NOMO-1 treated with DMSO at 0.1 percent for 48 hours (cell line): ENCODE data around the gene CHST15.

Experiments used
- DNase-seq: peaks from one replicate; lab custom pipeline; 2025; ENCODE audit not compliant: unreplicated experiment; lab: John Stamatoyannopoulos, UW

CHST15 gene

DNA sequence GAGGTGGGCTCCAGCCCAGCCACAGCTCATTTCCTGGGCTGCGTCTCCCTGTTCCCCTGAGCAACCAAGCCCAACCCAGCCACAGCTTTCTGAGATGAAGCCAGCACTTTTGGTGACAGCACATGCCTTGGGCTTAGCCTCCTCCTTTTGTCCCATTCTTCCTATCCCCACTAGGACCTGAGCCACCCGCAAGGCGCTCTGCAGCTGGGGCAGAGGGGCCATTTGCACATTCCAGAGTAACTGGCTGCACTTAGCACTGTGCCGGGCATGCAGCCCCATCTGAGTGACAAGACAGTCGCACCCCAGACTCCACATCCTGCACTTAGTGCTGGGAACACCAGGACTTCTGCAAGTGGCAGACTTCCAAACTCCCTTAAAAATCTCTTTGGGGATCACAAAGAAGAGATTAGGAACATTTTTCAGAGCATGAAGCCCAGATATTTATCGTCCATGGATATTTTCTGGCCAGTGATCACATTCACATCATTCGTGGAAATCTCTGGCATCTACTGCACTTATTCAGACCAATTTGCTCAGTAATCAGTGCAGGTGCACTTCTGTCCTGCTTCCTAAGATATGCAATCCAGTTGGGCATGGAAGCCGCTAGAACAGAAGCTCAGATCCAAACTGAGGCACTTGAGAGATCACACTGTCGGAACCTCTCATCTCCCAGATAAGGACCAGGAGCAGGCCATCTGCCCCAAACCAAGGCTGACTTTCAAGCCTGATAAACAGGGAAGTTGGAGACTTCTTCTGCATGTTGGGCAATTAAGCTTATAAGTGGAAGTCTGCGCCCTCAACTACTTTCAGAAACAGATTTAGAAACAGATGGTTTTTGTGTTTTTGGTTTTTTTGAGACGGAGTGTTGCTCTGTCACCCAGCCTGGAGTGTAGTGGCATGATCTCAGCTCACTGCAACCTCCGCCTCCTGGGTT lies 26.4 kb downstream of the CHST15 start:
- peak; percentile 93 for DNase-seq

DNA sequence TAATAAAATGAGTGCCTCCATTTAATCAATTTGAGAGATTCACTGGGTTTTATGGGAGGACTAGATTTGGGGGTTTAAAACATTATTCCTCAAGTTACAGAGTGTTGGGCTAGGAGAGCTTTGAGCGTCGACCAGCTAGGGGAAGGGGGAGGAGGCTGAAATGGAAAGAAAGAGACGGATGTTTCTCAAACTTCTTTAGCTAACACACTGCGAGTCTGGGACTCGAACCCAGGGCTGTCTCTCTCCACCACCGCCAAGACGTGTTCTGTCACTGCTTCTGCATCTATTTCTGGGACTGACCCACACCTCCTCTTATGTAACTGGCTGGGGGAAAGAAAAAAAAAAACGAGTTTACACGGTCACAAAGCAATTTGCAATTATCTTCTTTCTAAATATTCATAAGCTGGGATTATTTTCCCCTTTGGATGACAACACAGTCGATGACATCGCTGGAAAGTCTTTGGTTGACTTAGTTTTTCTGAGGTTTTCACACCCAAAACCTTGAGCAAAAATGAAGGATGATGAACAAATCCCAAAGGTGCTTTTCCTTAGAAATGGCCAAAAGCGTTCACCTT lies 27.2 kb downstream of the CHST15 start:
- no peak for DNase-seq

DNA sequence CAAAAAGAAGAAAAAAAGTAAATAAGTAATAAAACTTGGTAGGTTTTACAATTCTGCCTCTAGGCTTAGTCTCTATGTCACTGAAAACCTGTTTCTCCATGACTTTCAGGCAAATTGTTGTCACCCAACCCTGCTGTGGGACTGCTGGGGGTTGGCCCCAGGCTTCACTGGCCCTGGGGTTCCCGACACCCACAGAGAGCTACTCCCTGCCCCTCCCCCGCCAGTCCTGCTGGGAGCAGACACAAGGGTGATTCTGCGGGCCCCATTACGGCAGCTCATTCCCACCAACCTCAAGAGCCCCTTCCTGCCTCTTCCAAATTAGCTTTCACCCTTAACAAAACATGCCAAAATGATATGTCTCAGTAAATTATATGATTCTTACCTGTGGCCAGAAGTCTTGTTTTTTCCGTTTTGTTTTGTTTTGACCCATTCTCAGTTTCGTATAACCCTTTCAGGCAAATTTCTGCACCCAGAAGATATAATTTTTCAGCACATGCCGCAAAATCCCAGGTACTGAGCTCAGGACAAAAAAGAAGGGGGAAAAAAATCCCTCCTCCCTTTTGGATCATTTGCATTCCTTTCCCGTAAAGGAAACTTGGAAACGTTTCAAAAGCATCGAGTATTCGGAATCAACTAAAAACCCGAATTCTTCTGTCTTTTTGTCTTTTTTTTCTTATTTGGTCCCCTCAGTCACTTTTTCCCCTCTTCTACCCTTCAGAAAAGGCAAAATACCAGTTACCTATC lies 27.8 kb downstream of the CHST15 start:
- DNase-seq: no peak

DNA sequence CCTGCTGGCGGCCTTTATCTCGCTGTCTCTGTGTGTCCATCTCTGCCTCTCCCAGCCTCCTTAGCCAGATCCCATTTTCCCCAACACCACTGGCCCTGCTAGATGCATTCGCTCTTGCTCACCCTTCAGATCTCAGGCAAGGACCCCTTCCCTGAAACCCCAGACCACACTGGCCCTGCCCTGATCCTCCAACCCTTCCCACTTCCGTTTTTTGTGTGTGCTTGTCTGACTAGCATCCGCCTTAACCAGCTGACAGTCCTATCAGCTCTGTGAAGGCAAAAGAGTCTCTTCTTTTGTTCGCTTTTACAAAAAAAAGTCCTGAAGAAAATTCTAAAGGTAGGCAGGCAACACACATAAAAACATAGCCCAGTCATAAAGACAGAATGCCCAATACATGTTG lies 28.7 kb downstream of the CHST15 start:
- peak; percentile 70 for DNase-seq

DNA sequence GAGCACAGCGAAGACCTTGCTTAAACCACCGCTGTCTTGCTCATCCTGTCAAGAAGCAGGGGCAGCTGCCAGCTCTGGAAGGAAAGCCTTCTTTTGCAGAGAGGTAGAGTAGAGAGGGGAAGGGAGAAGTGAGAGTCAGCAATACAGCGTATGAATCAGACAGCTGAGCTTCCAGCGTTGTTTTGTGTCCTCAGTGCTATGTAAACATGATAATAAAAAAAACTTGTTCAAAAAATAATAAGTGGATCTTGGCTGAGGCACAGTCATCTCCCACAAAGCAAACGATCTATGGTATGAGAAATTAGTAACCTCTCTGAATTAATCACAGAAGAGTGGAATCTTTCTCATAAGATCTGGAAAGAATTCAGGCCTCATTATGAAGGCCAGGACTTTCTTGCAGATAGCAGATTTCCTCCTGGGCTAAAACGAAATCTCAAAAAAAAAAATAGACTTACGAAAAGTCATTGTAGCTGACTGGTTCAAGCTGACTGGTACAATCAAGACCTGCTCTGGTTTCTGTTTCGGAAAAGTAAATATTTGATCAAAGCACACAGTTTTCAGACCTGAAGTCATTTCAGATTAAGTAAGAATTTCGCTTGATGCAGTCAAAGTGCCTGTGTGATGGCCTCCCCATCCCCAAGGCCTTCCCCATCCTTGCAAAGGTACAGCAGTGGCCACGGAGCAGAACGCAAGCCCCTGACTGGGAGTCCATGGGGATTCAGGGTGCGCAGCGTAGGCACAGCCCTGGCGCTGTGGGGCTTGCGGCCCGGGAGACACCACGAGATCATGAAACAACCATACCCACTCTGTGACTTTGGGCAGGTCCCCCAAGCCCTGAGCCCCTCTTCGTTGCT lies 29.4 kb downstream of the CHST15 start:
- DNase-seq: peak; percentile 76

DNA sequence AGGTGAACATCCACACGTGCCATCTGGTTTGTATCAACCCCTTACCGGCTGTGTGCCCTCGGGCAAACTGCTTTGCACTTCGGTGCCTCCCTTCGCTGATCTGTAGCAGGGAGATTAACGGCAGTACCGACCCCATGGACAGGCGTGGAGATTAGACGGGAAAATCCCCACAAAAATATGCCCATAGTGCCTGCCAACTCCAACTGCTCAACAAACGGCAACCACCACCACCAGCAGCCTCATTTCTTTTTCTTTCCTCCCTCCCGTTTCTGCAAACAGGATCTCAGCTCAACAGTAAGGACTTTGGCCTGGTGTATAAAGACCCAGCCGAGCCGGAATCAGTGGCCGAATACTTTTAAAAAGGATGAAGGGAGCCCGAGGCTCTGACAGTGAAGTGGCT lies 31.0 kb downstream of the CHST15 start:
- DNase-seq: no peak

DNA sequence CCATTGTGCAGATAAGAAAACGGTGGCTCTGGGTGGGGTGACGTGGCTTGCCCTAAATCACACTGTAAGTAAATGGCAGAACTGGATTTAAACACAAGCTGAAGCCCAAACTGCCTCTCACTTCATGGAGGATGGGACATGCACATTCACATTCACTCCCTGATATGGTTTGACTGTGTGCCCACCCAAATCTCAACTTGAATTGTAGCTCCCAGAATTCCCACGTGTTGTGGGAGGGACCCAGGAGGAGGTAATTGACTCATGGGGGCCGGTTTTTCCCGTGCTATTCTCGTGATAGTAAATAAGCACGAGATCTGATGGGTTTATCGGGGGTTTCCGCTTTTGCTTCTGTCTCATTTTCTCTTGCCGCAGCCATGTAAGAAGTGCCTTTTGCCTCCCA lies 32.4 kb downstream of the CHST15 start:
- no peak for DNase-seq

DNA sequence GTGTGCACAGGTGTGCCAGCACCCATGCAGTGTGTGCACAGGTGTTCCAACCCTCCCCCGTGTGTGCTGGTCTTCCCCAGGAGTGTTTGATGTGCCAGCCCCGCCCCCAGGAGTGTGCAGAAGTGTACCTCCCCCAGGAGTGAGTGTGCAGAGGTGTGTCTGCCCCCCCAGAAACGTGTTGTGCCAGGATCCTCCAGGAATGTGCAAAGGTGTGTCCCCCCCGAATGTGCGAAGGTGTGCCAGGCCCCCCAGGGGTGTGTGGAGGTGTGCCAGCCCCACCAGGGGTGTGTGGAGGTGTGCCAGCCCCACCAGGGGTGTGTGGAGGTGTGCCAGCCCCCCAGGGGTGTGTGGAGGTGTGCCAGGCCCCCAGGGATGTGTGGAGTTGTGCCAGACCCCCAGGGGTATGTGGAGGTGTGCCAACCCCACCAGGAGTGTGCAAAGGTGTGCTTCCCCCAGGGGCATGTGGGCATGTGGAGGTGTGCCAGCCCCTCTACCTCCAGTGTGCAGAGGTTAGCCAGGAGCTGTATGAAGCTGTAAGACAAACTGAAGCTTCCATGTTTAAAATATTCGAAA lies 33.2 kb downstream of the CHST15 start:
- DNase-seq: no peak

DNA sequence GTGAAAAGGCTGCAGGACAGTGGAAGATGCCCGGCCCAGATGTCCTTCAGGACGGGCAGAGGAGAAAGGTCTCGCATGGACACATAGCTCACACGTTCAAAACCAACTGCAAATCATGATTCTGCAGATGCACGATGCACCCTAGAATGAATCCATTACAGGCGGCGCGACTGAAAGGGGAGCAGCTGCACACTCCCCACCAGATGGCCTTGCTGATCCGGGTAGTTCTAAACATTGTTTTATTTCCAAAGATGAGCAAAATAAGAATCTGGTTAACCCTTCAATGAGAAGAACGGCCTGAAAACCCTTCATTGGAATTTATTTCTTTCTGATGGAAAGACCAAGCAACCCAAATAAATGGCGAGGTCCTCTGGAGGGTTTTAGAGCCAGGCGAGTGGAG lies 33.8 kb downstream of the CHST15 start:
- no peak for DNase-seq

DNA sequence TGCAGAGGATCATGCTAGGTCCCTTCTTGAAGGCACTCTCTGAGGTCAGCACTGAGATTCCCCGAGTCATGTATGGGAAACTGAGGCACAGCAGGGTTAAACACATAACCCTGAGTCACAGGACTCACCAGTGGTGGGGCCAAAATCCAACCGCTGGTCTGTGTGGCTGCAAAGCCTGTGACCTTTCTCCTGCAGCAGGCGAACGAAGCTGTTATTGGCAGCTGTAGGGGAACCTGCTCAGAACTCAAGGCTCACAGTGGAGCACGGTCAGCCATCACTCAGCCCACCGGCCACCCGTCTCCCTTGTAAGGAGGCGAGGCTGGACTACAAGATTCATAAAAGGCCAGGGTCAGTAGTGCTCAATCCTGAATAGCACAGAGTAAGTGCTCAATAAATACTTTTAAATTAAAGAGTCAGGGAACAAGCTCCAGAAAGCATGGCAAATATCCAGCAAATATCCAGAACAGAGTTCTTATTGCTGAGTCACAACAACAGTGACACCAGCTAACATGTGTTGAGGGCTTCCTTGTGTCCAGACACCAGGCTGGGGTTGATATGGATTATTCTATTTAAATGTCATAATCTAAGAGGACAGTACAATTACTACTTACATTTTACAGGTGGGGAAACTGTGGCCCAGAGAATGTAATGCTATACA lies 34.9 kb downstream of the CHST15 start:
- no peak for DNase-seq

DNA sequence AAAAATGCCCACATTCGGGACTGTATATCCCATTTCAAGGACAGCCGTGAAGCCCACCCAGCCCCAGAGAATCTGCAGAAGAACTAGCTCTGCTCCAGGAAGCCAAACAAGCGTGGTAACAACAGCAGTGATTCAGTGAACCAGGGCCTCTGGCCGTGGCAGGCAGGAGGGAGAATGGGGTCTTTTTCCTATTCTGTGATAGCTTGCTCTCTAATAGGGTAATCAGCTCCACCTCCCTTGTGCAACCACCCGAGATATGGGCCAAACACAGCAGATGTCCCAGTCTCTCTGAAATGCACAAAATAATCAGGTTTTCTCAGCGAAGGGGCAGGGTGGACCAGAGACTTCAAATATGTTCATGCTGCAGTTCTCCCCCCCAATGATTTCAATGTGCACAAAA lies 35.8 kb downstream of the CHST15 start:
- no peak for DNase-seq

DNA sequence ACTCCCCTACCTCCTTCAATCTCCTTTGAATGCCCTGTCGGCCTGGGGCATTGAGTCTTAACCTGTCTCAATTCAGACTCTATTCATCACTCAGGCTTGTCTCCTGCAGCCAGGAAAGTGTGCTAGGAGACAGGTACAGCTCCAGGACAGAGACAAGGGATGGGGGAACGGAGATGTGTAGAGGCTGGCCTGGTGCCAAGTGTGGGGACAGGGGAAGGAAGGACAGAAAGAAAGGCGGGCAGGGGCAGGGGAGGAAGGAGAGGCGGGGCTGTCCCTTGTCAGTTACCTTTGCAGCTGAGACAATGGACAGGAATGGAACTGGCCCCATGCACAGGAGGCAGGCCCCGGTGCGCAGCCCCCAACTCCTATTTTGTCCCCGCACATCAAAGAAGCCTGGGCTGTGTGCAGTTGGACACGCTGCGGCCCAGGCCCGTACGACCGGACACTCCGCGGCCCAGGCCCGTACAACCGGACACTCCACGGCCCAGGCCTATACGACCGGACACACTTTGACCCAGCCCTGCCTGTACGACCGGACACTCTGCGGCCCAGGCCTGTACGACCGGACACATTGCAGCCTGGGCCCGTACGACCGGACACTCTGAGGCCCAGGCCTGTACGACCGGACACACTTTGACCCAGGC lies 36.9 kb downstream of the CHST15 start:
- DNase-seq: no peak

DNA sequence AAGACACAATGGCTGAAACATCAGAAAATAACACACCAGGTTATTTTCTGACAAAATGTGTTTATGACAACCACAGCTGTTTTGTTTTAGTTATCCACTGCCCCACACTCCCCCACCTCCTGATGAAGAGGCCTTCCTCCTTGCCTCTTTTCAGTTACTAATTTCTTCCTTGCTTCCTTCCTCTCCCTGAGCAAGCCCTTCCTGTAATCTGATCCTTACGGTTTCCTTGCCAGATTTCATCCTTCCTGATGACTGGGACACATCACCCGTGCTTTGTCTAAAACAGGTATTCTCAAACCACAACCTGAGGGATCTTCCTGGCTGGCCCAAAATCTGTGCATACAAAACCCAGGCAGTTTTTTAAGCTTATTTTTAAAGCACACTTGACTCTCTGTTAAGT lies 39.4 kb downstream of the CHST15 start:
- no peak for DNase-seq

DNA sequence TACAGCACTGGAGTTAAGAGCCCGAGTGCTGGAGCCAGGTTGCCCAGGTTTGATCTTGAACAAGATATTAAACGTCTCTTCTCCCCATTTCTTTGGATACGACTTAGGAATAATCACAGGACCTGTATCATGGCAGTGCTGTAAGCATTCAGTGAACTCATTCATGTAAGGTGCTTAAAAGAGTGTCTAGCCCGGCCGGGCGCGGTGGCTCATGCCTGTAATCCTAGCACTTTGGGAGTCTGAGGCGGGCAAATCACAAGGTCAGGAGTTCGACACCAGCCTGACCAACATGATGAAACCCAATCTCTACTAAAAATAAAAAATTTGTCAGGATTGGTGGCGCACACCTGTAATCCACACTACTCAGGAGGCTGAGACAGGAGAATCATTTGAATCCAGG lies 40.8 kb downstream of the CHST15 start:
- DNase-seq: no peak

DNA sequence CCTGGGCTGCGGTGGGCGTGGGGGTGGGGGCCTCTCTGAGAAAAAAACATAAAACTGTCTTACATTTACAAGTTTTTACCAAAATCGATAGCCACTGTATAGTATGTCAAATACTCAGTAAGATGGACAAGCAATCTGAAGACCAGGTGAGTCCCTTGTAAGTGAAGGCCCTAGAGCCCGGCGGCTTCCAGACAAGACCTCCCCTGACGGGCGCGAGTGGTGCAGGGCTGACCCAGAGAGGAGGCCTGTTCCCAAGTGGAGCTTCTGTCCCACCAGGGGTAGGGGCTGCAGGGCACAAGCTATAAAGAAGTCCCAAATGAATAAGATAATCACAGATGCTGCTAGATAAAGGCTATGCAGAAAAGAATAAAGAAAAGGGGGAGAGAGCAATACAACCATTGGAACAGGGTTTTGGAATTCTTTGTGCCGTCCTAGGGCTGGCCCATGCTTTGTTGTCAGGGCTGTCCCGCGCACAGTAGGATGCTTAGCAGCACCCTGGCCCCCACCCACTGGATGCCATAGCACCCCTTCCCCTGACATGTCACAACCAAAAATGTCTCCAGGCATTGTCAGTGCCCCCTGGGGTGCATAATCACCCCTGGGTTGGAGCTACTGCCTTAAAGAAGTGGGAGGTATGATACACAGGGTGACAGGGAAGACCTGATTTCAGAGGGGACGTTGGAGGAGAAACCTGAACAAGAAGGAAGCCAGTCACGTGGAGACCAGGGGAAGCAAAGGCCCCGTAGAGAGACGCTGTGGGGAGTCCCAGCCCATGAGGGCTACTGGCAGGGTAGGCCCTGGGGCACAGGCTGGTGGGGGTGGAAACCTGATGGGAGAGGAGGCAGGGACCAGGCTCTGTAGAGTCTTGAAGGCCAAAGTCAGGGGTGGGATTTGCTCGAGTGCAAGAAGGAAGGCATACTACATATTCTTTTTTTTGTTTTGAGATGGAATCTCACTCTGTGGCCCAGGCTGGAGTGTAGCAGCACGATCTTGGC lies 43.1 kb downstream of the CHST15 start:
- DNase-seq: no peak

DNA sequence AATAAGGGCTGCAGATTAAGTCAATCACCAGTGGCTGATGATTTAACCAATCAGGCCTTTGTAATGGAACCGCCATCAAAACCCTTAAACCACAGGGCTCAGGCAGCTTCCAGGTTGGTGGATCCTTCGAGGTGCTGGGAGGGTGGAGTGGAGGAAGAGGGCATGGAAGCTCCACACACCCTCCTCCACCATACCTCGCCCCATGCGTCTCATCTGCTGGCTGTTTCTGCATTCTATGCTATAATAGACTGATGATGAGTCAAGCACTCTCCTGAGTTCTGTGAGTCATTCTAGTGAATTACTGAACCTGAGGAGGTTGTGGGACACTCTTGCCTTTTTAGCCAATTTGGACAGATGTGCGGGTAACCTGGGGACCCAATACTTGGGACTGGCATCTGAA lies 43.9 kb downstream of the CHST15 start:
- no peak for DNase-seq

DNA sequence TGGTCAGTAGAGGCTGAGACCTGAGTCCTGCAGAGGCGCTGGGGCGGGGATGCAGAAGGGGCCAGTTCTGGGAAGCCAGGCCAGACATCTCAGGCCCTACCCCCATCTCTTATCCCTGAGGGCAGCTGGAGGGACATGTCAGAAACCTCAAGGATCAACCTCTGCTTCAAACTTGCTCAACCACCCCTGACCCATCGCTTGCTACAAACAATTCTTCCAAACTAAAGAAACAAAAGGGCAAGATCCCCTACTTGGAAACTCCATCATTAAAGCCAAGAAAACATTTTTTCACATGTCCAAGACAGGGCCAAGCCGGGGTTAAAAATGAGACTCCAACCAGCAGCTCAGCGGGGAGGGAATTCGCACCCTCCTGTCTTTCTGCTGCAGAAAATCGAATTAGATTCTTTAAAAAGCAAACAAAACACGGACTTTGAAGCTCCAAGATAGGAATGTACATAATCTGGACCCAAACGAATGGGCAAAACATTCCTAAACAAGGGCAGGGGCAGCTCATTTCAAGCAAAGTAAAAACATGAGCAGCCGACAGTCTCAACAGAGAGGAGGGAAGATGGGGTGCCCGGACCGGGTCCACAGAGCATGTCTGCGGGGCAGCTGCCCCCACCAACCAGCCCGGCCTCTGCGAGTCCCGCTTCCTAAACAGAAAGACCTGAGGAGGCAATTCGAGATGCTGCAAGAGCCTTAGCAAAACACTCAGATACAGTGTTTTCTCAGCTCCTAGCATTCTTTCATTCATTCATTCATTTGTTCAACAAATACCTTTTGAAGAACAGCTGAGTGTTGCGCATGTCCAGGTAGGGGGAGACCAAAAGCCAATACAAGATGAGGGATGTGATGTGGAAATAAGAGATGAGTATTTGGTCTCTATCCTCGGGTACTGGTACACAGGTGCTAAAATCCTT lies 44.8 kb downstream of the CHST15 start:
- no peak for DNase-seq
